ENCODE measurements around the gene PIRT. TPM values are rescaled to one million over a fixed set of nuclear protein-coding genes. Genes with fewer than 3 reads are reported as not detected.

PIRT gene
- polyA plus RNA-seq, 2 of the 4 experiments (the other 2 are of a cell fraction), result not detected

- Histone ChIP-seq H3K27ac (no peak overlapping the region), H3K4me2 (no peak overlapping the region), H3K9me3 (peaks cover 12% of the 10 kb centered on the region), H3K4me3 (no peak overlapping the region), H3K4me1 (no peaks in the 10 kb centered on the region)
- FAIRE-seq (no peak), DNase-seq (ENCODE audit: low read depth in 1 of 2, low spot score in 1 of 2) (no peak), ATAC-seq (no peak)
- ChIA-PET CTCF (interaction anchor here (1.2 to 2.6 kb wide), 5 partner anchors 11 to 72 kb away, joined by 3 to 12 read pairs (median 7); no protein-coding TSS in a partner anchor), POLR2A (interaction anchor here (0.6 kb wide), 1 partner anchor 77 kb away, joined by 4 read pairs; no protein-coding TSS in a partner anchor)
- TF ChIP-seq NR3C1 (IDR thresholded peaks at IDR 0.05) (no peak), JUNB (IDR thresholded peaks at IDR 0.05) (no peak), CEBPB (IDR thresholded peaks at IDR 0.05) (no peak), FOSB (CRISPR knock-in tag; IDR thresholded peaks at IDR 0.05) (no peak), MAFK (IDR thresholded peaks at IDR 0.05; ENCODE audit: partially characterized antibody) (no peak), ATOH8 (CRISPR knock-in tag; IDR thresholded peaks at IDR 0.05; ENCODE audit: low read depth) (no peak), HOXA7 (CRISPR knock-in tag; IDR thresholded peaks at IDR 0.05) (no peak), CBX8 (IDR thresholded peaks at IDR 0.05) (no peak), USF2 (IDR thresholded peaks at IDR 0.05) (no peak), HOXB13 (CRISPR knock-in tag; IDR thresholded peaks at IDR 0.05; ENCODE audit: low read depth) (no peak), CHD4 (IDR thresholded peaks at IDR 0.05; ENCODE audit: borderline replicate concordance) (no peak), ESRRA (IDR thresholded peaks at IDR 0.05; ENCODE audit: borderline replicate concordance, low read length) (no peak), NFE2L2 (conservative IDR thresholded peaks at IDR 0.05; ENCODE audit: low read length) (no peak), RCOR1 (IDR thresholded peaks at IDR 0.05; ENCODE audit: low read depth, low read length) (no peak), CTCF (IDR thresholded peaks at IDR 0.05) (no peak), CBX2 (IDR thresholded peaks at IDR 0.05; ENCODE audit: borderline replicate concordance, low read depth) (no peak), E2F6 (IDR thresholded peaks at IDR 0.05; ENCODE audit: borderline replicate concordance, low read depth) (no peak), TFCP2L1 (CRISPR knock-in tag; IDR thresholded peaks at IDR 0.05) (no peak), ZC3H11A (IDR thresholded peaks at IDR 0.05) (no peak)
- WGBS (ENCODE audit: missing lambda C conversion rate), result 40% methylated on average over 2 of the region's 2 CpGs
Observed at GRCh38 chr17:10773391-10773790, 64.5 kb downstream of the PIRT start.

Small RNAs within 50 kb of the gene (small RNA-seq; reads per million reads assigned to genes)
- gene AC015908.2, result 0 to 6.4 (median 0) reads per million in 6 experiments
- gene RNU6-1065P, result 0 reads per million in 6 experiments
- gene TMEM238L, result 0 reads per million in 6 experiments

Other genes with a start within 250 kb of the PIRT start
- gene MYH3, start 180.8 kb downstream of the PIRT start, polyA plus RNA-seq (2011; rRNA removed), result 1.6 TPM in 2 replicates
- 2.1 to 2.6 TPM (median 2.2 TPM) in 3 replicates for gene MYH3, start 180.8 kb downstream of the PIRT start, polyA plus RNA-seq (2017; fragmentation: RNase III; extraction: RNeasy Plus Mini Kit Qiagen cat#74134 plus additional on column Dnase treatment)
- 43.1 and 55.8 TPM in 2 replicates for gene SCO1, start 140.6 kb downstream of the PIRT start, polyA plus RNA-seq (2011; rRNA removed)
- gene SCO1, start 140.6 kb downstream of the PIRT start, polyA plus RNA-seq (2017; fragmentation: RNase III; extraction: RNeasy Plus Mini Kit Qiagen cat#74134 plus additional on column Dnase treatment), result 52.2 to 58.1 TPM (median 53.6 TPM) in 3 replicates
- gene ADPRM, start 140.5 kb downstream of the PIRT start, polyA plus RNA-seq (2011; rRNA removed), result 24.3 and 25.2 TPM in 2 replicates
- gene ADPRM, start 140.5 kb downstream of the PIRT start, polyA plus RNA-seq (2017; fragmentation: RNase III; extraction: RNeasy Plus Mini Kit Qiagen cat#74134 plus additional on column Dnase treatment), result 7.7 to 8.3 TPM (median 8.3 TPM) in 3 replicates
- 6.0 and 6.3 TPM in 2 replicates for gene TMEM220, start 108.1 kb downstream of the PIRT start, polyA plus RNA-seq (2011; rRNA removed)
- gene TMEM220, start 108.1 kb downstream of the PIRT start, polyA plus RNA-seq (2017; fragmentation: RNase III; extraction: RNeasy Plus Mini Kit Qiagen cat#74134 plus additional on column Dnase treatment), result 3.8 to 4.4 TPM (median 3.9 TPM) in 3 replicates
- not detected in 2 replicates for gene TMEM238L, start 34.0 kb downstream of the PIRT start, polyA plus RNA-seq (2011; rRNA removed)
- gene TMEM238L, start 34.0 kb downstream of the PIRT start, polyA plus RNA-seq (2017; fragmentation: RNase III; extraction: RNeasy Plus Mini Kit Qiagen cat#74134 plus additional on column Dnase treatment), result not detected in 3 replicates